Astrocyte (in vitro differentiated cells and primary cell): ENCODE results near the gene PPP1R26.

Experiments used
- CTCF ChIP-seq: IDR thresholded peaks from 2 replicates; pipeline ENCODE4 v1.5.1; 2011; ENCODE audit warnings: low read depth, mild to moderate bottlenecking, inconsistent platforms, low read length, moderate library complexity; ENCODE audit not compliant: insufficient read depth
- EZH2 ChIP-seq: IDR thresholded peaks from 2 replicates; pipeline ENCODE4 v1.6.1; 2012; ENCODE audit warnings: mild to moderate bottlenecking, low read length, inconsistent platforms; ENCODE audit not compliant: insufficient read depth

GRCh38 chr9:135500525-135501260, 21.1 kb downstream of the PPP1R26 start, which contains the start of gene MRPS2:
- no peak for TF ChIP-seq EZH2
- TF ChIP-seq CTCF = peak; percentile 37
